Measurements from ENCODE around the gene PLXNA4.

DNA sequence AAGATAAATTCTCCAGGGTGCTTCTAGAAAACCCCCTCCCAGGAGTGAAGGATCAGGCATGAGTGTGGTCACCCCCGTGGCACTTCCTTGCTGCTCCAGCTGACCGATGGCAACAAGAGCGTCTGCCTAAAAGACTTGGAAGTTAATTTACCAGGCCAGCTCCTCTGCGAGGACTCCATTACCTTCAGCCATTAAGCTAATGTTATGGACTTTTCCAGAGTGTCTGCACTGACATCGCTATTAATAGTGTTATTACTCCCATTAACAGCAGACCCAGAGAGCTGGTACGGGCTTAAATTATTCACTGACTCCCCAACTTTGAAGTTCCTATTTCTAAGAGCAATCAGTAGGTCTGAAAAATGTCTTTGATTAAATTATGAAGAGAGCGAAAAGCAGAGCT is 345.8 kb downstream of the PLXNA4 start:
- TF ChIP-seq, protein P1, sequence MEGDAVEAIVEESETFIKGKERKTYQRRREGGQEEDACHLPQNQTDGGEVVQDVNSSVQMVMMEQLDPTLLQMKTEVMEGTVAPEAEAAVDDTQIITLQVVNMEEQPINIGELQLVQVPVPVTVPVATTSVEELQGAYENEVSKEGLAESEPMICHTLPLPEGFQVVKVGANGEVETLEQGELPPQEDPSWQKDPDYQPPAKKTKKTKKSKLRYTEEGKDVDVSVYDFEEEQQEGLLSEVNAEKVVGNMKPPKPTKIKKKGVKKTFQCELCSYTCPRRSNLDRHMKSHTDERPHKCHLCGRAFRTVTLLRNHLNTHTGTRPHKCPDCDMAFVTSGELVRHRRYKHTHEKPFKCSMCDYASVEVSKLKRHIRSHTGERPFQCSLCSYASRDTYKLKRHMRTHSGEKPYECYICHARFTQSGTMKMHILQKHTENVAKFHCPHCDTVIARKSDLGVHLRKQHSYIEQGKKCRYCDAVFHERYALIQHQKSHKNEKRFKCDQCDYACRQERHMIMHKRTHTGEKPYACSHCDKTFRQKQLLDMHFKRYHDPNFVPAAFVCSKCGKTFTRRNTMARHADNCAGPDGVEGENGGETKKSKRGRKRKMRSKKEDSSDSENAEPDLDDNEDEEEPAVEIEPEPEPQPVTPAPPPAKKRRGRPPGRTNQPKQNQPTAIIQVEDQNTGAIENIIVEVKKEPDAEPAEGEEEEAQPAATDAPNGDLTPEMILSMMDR (IDR thresholded peaks at IDR 0.05) = no peak
- no peak for TF ChIP-seq EZH2 (IDR thresholded peaks at IDR 0.05; ENCODE audit: borderline replicate concordance, insufficient read depth, low read depth, low read length, poor library complexity, severe bottlenecking)

Measured in B cell (primary cell).